Activated CD4-positive, alpha-beta T cell treated with anti-CD3 and anti-CD28 coated beads, Interleukin-2, amount 50 U/mL, for 1 hour (primary cell): ENCODE results near the gene OR2AE1.

Experiments
- DNase-seq: peaks from one replicate; pipeline ENCODE4 v3.0.0-alpha.2; 2020

OR2AE1 gene

GRCh38 chr7:99848420-99849216, 28.2 kb downstream of the OR2AE1 start:
- DNase-seq, result no peak

GRCh38 chr7:99844328-99844727, 32.5 kb downstream of the OR2AE1 start:
- DNase-seq, result no peak

DNA sequence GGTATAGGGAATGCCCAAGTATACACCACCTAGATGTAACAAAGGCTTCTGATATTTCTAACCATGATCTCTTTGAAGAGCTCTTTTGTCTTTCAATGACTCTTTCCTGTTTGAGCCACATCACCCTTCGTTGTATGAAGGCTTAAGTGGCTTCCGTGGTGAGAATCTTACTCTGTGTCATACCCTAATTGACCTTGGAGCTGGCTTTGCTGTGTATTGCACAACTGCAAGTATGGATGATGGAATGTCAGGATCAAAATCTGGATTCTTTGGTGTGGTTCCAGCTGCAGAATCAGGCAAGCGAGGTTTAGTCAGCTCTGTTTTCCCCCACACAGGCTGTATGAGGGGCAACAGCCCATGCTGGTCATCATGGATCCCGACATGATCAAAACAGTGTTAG, 33.0 kb downstream of the OR2AE1 start:
- no peak for DNase-seq

DNA sequence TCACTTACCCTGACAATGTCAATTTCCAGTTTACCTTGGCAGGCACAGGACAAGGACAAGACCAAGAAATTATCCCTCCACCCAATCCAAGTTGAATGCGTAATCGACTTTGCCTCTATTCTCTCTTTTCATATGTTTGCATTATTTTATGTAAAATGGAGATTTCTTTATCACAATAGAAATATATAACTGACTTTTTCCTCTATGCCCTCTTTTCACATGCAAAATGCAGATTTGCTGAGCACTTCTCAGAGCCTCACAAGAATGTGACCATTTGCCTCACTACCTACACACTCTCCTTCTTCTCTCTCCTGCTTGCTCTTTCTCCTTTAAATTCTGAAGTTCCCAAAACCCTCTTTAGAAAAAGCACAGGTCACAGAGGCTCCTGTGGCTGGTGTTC, 33.9 kb downstream of the OR2AE1 start:
- DNase-seq, result no peak

- no peak for DNase-seq
Measured at GRCh38 chr7:99840136-99840869, 36.5 kb downstream of the OR2AE1 start.

- no peak for DNase-seq
Measured at GRCh38 chr7:99839287-99840021, 37.4 kb downstream of the OR2AE1 start.

GRCh38 chr7:99837649-99838361, 39.0 kb downstream of the OR2AE1 start:
- DNase-seq, result no peak

DNA sequence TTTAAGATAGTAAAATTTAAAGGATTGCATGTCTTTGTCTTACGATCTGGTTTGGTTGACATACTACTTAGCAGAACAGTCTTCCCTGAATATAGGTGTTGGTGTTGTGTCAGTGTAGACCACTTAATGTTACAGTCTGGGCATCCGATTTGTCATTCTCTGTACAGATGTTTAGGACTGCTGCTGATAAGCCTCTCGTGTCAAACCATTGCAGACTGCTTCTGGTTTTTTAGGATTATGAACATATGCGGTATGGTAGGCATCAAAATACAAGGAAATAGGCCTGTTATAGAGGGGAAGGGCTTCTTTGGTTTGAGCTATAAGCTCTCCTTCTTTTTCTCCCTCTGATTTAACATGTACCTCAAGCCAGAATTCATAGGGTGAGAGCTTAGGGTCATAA, 41.6 kb downstream of the OR2AE1 start:
- no peak for DNase-seq

GRCh38 chr7:99834382-99834781, 42.5 kb downstream of the OR2AE1 start:
- no peak for DNase-seq

DNA sequence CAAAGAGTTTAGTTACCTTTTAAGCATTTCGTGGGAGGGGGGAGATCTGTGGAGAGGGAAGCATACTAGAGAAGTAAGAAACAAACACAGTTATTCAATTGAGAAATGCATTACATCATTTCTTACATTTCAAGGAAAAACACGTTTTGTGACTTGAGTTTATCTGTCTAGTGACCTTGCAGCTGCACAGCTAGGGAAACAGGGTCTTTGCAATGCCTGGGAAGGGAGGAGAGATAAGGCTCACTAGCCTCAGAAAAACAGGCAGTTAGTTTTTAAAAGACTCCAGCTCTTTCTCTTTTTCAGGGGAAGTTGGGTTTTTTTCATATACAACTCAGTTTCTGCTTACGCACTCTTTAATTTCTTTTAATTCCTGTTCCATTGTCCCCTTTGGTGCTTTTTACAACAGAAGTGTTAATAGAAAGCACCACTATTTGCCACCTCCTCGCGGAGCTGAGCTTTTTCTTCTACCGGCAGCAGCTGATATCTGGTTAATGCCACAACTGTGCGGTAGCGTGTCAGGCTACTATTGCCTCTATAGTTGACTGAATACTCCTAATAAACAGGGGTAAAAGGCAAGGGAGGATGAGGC, 43.5 kb downstream of the OR2AE1 start:
- DNase-seq, result no peak

- no peak for DNase-seq
Measured at GRCh38 chr7:99831595-99831994, 45.2 kb downstream of the OR2AE1 start.

- no peak for DNase-seq
Measured at GRCh38 chr7:99829524-99830160, 47.2 kb downstream of the OR2AE1 start.

GRCh38 chr7:99828811-99829210, 48.0 kb downstream of the OR2AE1 start:
- DNase-seq, result no peak

- no peak for DNase-seq
Measured at GRCh38 chr7:99827040-99827778, 49.6 kb downstream of the OR2AE1 start.
